Cardiac muscle cell (in vitro differentiated cells and primary cell): Measurements from ENCODE around the gene PHF20. TPM values are rescaled to one million over a fixed set of nuclear protein-coding genes. Genes with fewer than 3 reads are reported as not detected.

Source experiments
- DNase-seq, 2 donors: peaks; one replicate each; pipeline versions ENCODE4 v3.0.0 to v3.0.0-alpha.2; 2010 to 2017; ENCODE audit warnings: low read depth in 1 of 2, low spot score in 1 of 2
- H3K27ac ChIP-seq: fragments of 200-600 bp; sonication (generic); 2 replicates; pipeline ENCODE4 v1.5.1; 2016
- H3K27me3 ChIP-seq: fragments of 200-600 bp; sonication (generic); 2 replicates; pipeline ENCODE4 v1.6.0; 2016; ENCODE audit warnings: control low read depth
- H3K36me3 ChIP-seq: fragments of 200-600 bp; sonication (generic); 2 replicates; pipeline ENCODE4 v1.5.1; 2016; ENCODE audit warnings: control low read depth
- H3K4me1 ChIP-seq: fragments of 200-600 bp; sonication (generic); 2 replicates; pipeline ENCODE4 v1.8.1; 2017; ENCODE audit warnings: low read depth, mild to moderate bottlenecking, mixed run types
- H3K4me3 ChIP-seq: fragments of 200-600 bp; sonication (generic); 2 replicates; pipeline ENCODE4 v1.5.1; 2016; ENCODE audit warnings: mild to moderate bottlenecking
- H3K9me3 ChIP-seq: fragments of 200-600 bp; sonication (generic); 2 replicates; pipeline ENCODE4 v1.5.1; 2017; ENCODE audit warnings: low read depth, mild to moderate bottlenecking, control low read depth
- polyA plus RNA-seq: library from polyadenylated mRNA; unstranded; fragments of >200 nt; fragmentation: Nextera tagmentation; extraction: Ambion mirVana; gene quantifications from 2 replicates; pipeline ENCODE4 v1.2.1, GENCODE V29; 2016
- total RNA-seq: library from RNA; depleted of rRNA; stranded (reverse); fragments of >200 nt; gene quantifications from 2 replicates; pipeline ENCODE4 v1.2.3, GENCODE V29; 2016
- TF ChIP-seq, protein P1 (sequence below): IDR thresholded peaks from 2 replicates; pipeline ENCODE4 v1.5.1; 2012; ENCODE audit warnings: low read depth, mild to moderate bottlenecking, low read length

The PHF20 gene
- total and polyA plus RNA-seq, 2 experiments from 2014 or later, result 42.0 to 49.6 TPM

DNA sequence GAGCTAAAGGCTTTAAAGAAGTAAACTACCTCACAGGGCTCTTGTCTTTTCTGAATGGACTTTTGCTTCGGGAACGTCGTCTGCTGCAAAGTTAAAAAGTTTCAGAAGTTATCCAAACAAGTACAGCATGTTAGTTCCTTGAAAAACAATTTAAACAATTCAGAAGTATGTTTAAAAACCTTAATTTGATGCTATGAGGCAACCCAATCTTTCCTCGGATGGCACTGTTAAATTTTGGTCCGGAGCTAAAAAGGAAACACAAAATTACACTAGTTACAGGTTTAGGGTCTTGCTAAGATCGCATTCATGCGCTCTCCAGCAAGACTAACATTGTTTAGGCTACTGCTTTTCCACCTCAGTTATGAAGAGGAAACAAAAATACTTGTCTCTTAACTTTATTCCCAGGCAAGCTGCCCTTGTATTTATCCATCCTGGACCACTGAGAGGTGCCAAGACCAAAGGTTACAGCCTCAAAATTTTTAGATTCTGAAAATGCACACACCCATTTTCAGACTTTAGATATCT lies 42.5 kb upstream of the PHF20 start:
- TF ChIP-seq, protein P1, sequence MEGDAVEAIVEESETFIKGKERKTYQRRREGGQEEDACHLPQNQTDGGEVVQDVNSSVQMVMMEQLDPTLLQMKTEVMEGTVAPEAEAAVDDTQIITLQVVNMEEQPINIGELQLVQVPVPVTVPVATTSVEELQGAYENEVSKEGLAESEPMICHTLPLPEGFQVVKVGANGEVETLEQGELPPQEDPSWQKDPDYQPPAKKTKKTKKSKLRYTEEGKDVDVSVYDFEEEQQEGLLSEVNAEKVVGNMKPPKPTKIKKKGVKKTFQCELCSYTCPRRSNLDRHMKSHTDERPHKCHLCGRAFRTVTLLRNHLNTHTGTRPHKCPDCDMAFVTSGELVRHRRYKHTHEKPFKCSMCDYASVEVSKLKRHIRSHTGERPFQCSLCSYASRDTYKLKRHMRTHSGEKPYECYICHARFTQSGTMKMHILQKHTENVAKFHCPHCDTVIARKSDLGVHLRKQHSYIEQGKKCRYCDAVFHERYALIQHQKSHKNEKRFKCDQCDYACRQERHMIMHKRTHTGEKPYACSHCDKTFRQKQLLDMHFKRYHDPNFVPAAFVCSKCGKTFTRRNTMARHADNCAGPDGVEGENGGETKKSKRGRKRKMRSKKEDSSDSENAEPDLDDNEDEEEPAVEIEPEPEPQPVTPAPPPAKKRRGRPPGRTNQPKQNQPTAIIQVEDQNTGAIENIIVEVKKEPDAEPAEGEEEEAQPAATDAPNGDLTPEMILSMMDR, result no peak
- H3K36me3 ChIP-seq, result peaks cover 89% of the 10 kb centered on the region
- no peak overlapping the region for H3K27ac ChIP-seq
- H3K27me3 ChIP-seq, result no peaks in the 10 kb centered on the region
- no peak for DNase-seq
- H3K4me3 ChIP-seq, result no peak overlapping the region
- H3K9me3 ChIP-seq, result no peaks in the 10 kb centered on the region
- peaks cover under 1% of the 10 kb centered on the region for H3K4me1 ChIP-seq

DNA sequence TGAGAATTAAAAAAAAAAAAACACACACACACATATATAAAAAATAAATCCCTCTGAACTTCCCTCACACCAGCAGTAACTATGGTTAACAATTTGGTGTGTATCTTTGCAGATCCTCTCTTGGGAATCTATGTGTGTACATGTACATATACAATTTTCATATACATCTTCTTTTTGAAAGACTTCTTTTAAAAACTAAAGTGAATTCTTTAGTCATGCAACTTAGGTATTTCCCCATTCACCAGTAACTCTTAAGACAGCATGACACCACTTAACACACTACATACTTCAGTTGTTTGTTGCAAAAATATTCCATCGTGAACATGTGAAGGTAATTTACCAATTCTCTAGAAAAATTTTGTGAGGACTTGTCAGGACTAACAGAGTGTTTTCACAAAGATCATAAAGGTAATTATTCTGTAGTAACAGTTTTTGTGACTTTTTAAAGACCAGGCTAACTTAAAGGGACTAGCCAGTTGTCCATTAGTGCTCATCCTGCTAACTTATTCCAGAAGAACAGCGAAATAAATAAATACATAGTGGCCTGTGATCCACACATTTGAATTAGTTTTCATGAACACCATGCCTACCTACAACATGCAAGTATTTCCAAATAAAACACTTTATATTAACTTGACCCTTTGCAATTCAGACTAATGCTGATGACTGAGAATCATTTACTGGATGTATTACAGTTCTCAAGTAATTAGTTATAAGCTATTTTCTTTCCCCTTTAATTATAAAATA lies 41.8 kb upstream of the PHF20 start:
- no peak for DNase-seq
- H3K4me3 ChIP-seq, result no peak overlapping the region
- peaks cover 88% of the 10 kb centered on the region for H3K36me3 ChIP-seq
- no peaks in the 10 kb centered on the region for H3K27me3 ChIP-seq
- TF ChIP-seq, protein P1, result no peak
- H3K4me1 ChIP-seq, result peaks cover 5% of the 10 kb centered on the region
- H3K27ac ChIP-seq, result no peak overlapping the region
- H3K9me3 ChIP-seq, result no peaks in the 10 kb centered on the region

DNA sequence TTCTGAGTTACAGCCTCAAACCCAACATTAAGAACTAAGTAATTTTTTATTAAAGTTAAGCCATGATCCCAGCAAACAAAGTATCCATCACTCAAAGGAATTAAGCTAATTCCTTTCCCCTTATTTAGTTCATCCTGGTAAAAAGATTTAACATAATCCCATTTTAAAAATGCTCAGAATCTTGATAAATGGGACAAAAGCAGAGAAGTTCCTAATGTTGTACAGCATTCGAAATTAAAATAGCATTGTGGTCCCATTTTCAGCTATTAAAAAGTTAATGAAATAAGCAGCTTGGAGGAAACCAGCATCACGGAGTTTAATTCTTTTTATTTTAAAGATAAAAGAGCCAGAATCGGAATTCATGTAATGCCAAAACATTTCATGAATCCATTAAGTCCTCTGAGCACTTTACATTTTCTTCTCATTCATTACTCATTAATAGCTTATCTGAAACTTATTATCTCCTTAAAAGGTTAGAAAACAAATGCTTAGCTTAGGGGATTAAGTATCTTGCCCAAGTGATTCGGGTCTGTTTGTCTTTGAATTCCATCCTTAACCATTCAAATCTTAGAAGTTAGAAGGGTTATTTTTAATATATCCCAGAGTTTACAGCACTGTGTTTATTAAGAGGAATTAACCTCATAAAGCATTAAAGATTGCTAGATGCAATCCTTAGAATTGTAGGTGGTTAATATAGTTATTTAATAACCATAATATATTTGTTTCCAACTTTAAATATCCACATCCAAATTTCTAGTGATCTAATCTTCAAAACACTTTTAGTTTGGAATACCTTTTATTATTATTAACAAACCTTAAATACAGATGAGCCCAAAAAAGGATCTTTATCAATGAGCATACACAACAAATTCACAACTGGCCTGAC lies 41.0 kb upstream of the PHF20 start:
- Histone ChIP-seq H3K9me3 (no peaks in the 10 kb centered on the region), H3K27ac (no peak overlapping the region), H3K36me3 (peaks cover 90% of the 10 kb centered on the region), H3K4me1 (peaks cover 5% of the 10 kb centered on the region), H3K27me3 (no peaks in the 10 kb centered on the region), H3K4me3 (no peak overlapping the region)
- TF ChIP-seq, protein P1, result no peak
- no peak for DNase-seq

DNA sequence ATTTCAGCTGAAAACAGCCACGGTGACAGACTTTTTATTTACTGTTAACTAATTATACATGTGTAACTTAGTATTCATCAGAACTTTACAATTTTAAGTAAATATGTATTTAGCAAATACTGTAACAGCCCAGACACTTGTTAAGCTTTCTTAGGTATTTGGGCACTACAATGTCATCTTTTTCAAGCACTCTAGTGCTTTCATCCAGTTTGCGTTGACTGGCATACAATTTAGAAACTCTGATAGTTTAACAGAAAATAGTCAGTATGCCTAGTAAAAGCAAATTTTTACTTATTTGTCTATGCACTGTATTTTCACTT lies 40.4 kb upstream of the PHF20 start:
- H3K36me3 ChIP-seq, result peaks cover 90% of the 10 kb centered on the region
- no peak for DNase-seq
- no peak overlapping the region for H3K27ac ChIP-seq
- no peaks in the 10 kb centered on the region for H3K9me3 ChIP-seq
- no peak overlapping the region for H3K4me3 ChIP-seq
- TF ChIP-seq, protein P1, result no peak
- no peaks in the 10 kb centered on the region for H3K27me3 ChIP-seq
- H3K4me1 ChIP-seq, result peaks cover 5% of the 10 kb centered on the region

DNA sequence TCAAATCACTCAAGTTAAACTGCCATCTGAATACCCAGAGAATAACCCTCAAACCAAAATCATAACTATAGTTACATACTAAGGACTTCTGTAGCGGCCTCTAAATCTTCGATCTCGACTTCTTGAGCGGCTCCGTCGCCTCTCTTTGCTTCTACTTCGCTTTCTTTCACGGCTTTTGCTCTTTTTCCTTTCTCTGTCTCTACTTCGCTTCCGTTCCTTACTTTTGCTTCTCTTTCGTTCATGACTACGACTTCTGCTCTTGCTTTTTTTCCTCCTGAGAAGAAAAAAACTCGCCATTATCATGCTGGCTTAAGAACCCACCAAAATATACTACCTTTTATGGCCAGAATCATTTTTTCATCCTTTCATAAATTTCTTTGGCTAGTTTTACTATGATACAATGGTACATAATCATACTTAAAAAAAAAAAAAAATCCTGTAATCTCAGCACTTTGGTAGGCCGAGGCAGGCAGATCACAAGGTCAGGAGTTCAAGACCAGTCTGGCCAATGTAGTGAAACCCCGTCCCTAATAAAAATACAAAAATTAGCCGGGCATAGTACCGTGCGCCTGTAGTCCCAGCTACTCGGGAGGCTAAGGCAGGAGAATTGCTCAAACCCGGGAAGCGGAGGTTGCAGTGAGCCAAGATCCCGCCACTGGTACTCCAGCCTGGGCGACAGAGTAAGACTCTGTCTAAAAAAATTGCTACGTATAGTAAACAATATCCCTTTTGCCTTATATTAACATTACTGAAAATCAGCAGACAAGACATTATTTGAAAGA lies 39.8 kb upstream of the PHF20 start:
- TF ChIP-seq, protein P1, result no peak
- Histone ChIP-seq H3K9me3 (no peaks in the 10 kb centered on the region), H3K27ac (no peak overlapping the region), H3K4me1 (peaks cover 5% of the 10 kb centered on the region), H3K4me3 (no peak overlapping the region), H3K27me3 (no peaks in the 10 kb centered on the region), H3K36me3 (peaks cover 90% of the 10 kb centered on the region)
- DNase-seq, result no peak
